ENCODE measurements around the gene GPNMB.

Gene GPNMB

DNA sequence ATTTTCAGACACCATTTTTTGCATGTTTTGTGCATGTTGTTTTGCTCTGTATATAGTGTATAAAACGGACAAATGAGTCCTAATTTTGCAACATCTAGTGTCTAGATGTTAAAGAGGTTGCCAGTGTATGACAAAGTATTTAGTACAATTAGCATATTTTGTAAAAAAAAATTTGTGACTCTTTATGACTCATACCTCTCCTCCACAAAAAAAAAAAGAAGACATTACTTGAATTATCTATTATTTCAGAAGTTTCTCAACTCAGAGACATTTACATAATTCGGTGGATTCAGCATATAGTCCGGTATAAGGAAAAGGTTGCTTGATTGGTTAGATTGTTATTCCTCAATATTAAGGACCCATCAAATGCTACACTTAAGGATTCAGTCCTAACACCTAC, 38.7 kb upstream of the GPNMB start:
- no peak overlapping the region for H3K4me3 ChIP-seq (ENCODE audit: low read length, poor library complexity, severe bottlenecking)
- H3F3A ChIP-seq (ENCODE audit: low read depth), result no peaks in the 10 kb centered on the region
- no peaks in the 10 kb centered on the region for H3K27me3 ChIP-seq (ENCODE audit: insufficient read depth, low read length, poor library complexity, severe bottlenecking)
- H3K9me2 ChIP-seq (replicated peaks; ENCODE audit: low read depth, low read length), result no peaks in the 10 kb centered on the region
- no peak for TF ChIP-seq EZH2phosphoT487 (IDR thresholded peaks at IDR 0.05; ENCODE audit: borderline replicate concordance)
- TF ChIP-seq CTCF (conservative IDR thresholded peaks at IDR 0.05; ENCODE audit: low read length), result no peak
- H3K4me1 ChIP-seq (ENCODE audit: insufficient read depth, low read length, poor library complexity, severe bottlenecking), result no peaks in the 10 kb centered on the region
- H3K36me3 ChIP-seq (ENCODE audit: insufficient read depth, low read length), result peaks cover 4% of the 10 kb centered on the region; the same call in 1 of the 2 replicates
- no peaks in the 10 kb centered on the region for H4K20me1 ChIP-seq (ENCODE audit: insufficient read depth, low read length, poor library complexity, severe bottlenecking)
- no peaks in the 10 kb centered on the region for H3K9me3 ChIP-seq (ENCODE audit: insufficient read depth, low read depth, low read length)
- no peak overlapping the region for H2AFZ ChIP-seq (ENCODE audit: low read length)
- H3K4me2 ChIP-seq (ENCODE audit: low read depth, low read length, poor library complexity, severe bottlenecking), result no peak overlapping the region
- no peaks in the 10 kb centered on the region for H3K79me2 ChIP-seq (ENCODE audit: insufficient read depth, low read length)
- no peak overlapping the region for H3K9ac ChIP-seq (ENCODE audit: low read depth, low read length, poor library complexity, severe bottlenecking)

DNA sequence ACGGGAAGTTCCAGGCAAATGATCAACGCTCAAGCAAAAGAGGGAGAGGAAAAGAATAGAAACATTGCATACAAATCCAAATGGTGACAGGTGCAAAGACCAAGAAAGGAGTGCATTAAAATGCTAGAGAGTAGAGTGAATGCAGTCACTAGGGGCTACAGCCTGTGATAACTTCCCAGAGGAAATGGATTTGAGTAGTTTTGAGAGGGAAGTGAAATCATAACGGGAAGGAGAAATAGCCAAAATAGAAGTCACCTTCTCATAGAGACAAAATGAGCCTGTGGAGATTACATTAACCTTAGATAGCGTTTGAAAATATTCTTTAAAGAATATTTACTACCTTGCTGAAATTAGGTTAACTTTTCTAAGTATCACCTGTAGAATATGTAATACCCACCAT, 38.3 kb upstream of the GPNMB start:
- Histone ChIP-seq H3K9ac (ENCODE audit: low read depth, low read length, poor library complexity, severe bottlenecking) (no peak overlapping the region), H3K9me3 (ENCODE audit: insufficient read depth, low read depth, low read length) (no peaks in the 10 kb centered on the region), H3K27me3 (ENCODE audit: insufficient read depth, low read length, poor library complexity, severe bottlenecking) (no peaks in the 10 kb centered on the region), H3K4me3 (ENCODE audit: low read length, poor library complexity, severe bottlenecking) (no peak overlapping the region), H3F3A (ENCODE audit: low read depth) (no peaks in the 10 kb centered on the region), H2AFZ (ENCODE audit: low read length) (no peak overlapping the region), H4K20me1 (ENCODE audit: insufficient read depth, low read length, poor library complexity, severe bottlenecking) (no peaks in the 10 kb centered on the region), H3K79me2 (ENCODE audit: insufficient read depth, low read length) (no peaks in the 10 kb centered on the region), H3K36me3 (ENCODE audit: insufficient read depth, low read length) (no peaks in the 10 kb centered on the region), H3K4me2 (ENCODE audit: low read depth, low read length, poor library complexity, severe bottlenecking) (no peak overlapping the region), H3K4me1 (ENCODE audit: insufficient read depth, low read length, poor library complexity, severe bottlenecking) (no peaks in the 10 kb centered on the region), H3K9me2 (replicated peaks; ENCODE audit: low read depth, low read length) (no peaks in the 10 kb centered on the region)
- TF ChIP-seq EZH2phosphoT487 (IDR thresholded peaks at IDR 0.05; ENCODE audit: borderline replicate concordance), result no peak
- no peak for TF ChIP-seq CTCF (conservative IDR thresholded peaks at IDR 0.05; ENCODE audit: low read length)

GRCh38 chr7:23210506-23210905, 36.1 kb upstream of the GPNMB start:
- no peaks in the 10 kb centered on the region for H3K9me3 ChIP-seq (ENCODE audit: insufficient read depth, low read depth, low read length)
- TF ChIP-seq CTCF (conservative IDR thresholded peaks at IDR 0.05; ENCODE audit: low read length), result no peak
- no peak for TF ChIP-seq EZH2phosphoT487 (IDR thresholded peaks at IDR 0.05; ENCODE audit: borderline replicate concordance)
- no peak overlapping the region for H2AFZ ChIP-seq (ENCODE audit: low read length)
- H3K36me3 ChIP-seq (ENCODE audit: insufficient read depth, low read length), result no peaks in the 10 kb centered on the region
- H3K27me3 ChIP-seq (ENCODE audit: insufficient read depth, low read length, poor library complexity, severe bottlenecking), result no peaks in the 10 kb centered on the region
- H3K4me1 ChIP-seq (ENCODE audit: insufficient read depth, low read length, poor library complexity, severe bottlenecking), result no peaks in the 10 kb centered on the region
- H3K79me2 ChIP-seq (ENCODE audit: insufficient read depth, low read length), result no peaks in the 10 kb centered on the region
- no peak overlapping the region for H3K4me2 ChIP-seq (ENCODE audit: low read depth, low read length, poor library complexity, severe bottlenecking)
- no peaks in the 10 kb centered on the region for H3K9me2 ChIP-seq (replicated peaks; ENCODE audit: low read depth, low read length)
- H3F3A ChIP-seq (ENCODE audit: low read depth), result no peaks in the 10 kb centered on the region
- H3K9ac ChIP-seq (ENCODE audit: low read depth, low read length, poor library complexity, severe bottlenecking), result no peak overlapping the region
- H3K4me3 ChIP-seq (ENCODE audit: low read length, poor library complexity, severe bottlenecking), result no peak overlapping the region
- no peaks in the 10 kb centered on the region for H4K20me1 ChIP-seq (ENCODE audit: insufficient read depth, low read length, poor library complexity, severe bottlenecking)

Measured in Loucy (cell line).